ENCODE data around the gene JAKMIP2.
A peak's percentile ranks its signal among the peaks of the same experiment; 100 is the strongest.
"Not testable (repeated sequence)": the region's sequence is repeated elsewhere in the genome, so short reads cannot be mapped to it uniquely, and the experiment has no call there.

Gene JAKMIP2

GRCh38 chr5:147644460-147644859 lies 138.1 kb downstream of the JAKMIP2 start:
- no peak for DNase-seq

- DNase-seq: no peak
These were observed 139.4 kb downstream of the JAKMIP2 start for GRCh38 chr5:147643142-147643541.

GRCh38 chr5:147642666-147643065 lies 139.9 kb downstream of the JAKMIP2 start:
- no peak for DNase-seq

GRCh38 chr5:147639321-147639720 lies 143.2 kb downstream of the JAKMIP2 start:
- DNase-seq: no peak

GRCh38 chr5:147636729-147636984 lies 145.9 kb downstream of the JAKMIP2 start:
- DNase-seq: no peak

GRCh38 chr5:147635882-147636728 lies 146.4 kb downstream of the JAKMIP2 start:
- no peak for DNase-seq

- DNase-seq: not testable (repeated sequence)
These were observed 147.1 kb downstream of the JAKMIP2 start for GRCh38 chr5:147635439-147635838.

- DNase-seq: no peak
These were observed 149.4 kb downstream of the JAKMIP2 start for GRCh38 chr5:147633173-147633572.

- no peak for DNase-seq
These were observed 151.0 kb downstream of the JAKMIP2 start for GRCh38 chr5:147631428-147632003.

- no peak for DNase-seq
These were observed 153.3 kb downstream of the JAKMIP2 start for GRCh38 chr5:147629196-147629595.

- peak; percentile 10 for DNase-seq
These were observed 154.3 kb downstream of the JAKMIP2 start for GRCh38 chr5:147628058-147628895.

GRCh38 chr5:147626464-147626863 lies 156.1 kb downstream of the JAKMIP2 start:
- no peak for DNase-seq

GRCh38 chr5:147621016-147621415 lies 161.5 kb downstream of the JAKMIP2 start:
- DNase-seq: no peak

- no peak for DNase-seq
These were observed 163.1 kb downstream of the JAKMIP2 start for GRCh38 chr5:147619281-147619878.

- DNase-seq: no peak
These were observed 164.7 kb downstream of the JAKMIP2 start for GRCh38 chr5:147617711-147618350.

GRCh38 chr5:147617191-147617606 lies 165.3 kb downstream of the JAKMIP2 start:
- DNase-seq: no peak

- no peak for DNase-seq
These were observed 166.1 kb downstream of the JAKMIP2 start for GRCh38 chr5:147616421-147616820.

GRCh38 chr5:147613359-147613758 lies 169.2 kb downstream of the JAKMIP2 start:
- no peak for DNase-seq

GRCh38 chr5:147611483-147611882 lies 171.0 kb downstream of the JAKMIP2 start:
- DNase-seq: no peak

- DNase-seq: no peak
These were observed 171.7 kb downstream of the JAKMIP2 start for GRCh38 chr5:147610798-147611197.

GRCh38 chr5:147601652-147602051 lies 180.9 kb downstream of the JAKMIP2 start:
- DNase-seq: no peak

- DNase-seq: no peak
These were observed 191.4 kb downstream of the JAKMIP2 start for GRCh38 chr5:147591120-147591519.

GRCh38 chr5:147590096-147590495 lies 192.4 kb downstream of the JAKMIP2 start:
- DNase-seq: no peak

Measured in activated CD4-positive, alpha-beta T cell treated with anti-CD3 and anti-CD28 coated beads for 1 hour (primary cell).